Effector CD8-positive, alpha-beta T cell (primary cell): Measurements from ENCODE around the gene KNDC1.
"Not testable (repeated sequence)": the region's sequence is repeated elsewhere in the genome, so short reads cannot be mapped to it uniquely, and the experiment has no call there.

ENCODE experiments used
- DNase-seq: peaks from one replicate; lab custom pipeline; 2025; lab: John Stamatoyannopoulos, UW

The KNDC1 gene

GRCh38 chr10:133258818-133259601, 99.0 kb downstream of the KNDC1 start:
- peak; percentile 61 for DNase-seq

GRCh38 chr10:133259602-133259989, 99.6 kb downstream of the KNDC1 start:
- DNase-seq, result no peak

DNA sequence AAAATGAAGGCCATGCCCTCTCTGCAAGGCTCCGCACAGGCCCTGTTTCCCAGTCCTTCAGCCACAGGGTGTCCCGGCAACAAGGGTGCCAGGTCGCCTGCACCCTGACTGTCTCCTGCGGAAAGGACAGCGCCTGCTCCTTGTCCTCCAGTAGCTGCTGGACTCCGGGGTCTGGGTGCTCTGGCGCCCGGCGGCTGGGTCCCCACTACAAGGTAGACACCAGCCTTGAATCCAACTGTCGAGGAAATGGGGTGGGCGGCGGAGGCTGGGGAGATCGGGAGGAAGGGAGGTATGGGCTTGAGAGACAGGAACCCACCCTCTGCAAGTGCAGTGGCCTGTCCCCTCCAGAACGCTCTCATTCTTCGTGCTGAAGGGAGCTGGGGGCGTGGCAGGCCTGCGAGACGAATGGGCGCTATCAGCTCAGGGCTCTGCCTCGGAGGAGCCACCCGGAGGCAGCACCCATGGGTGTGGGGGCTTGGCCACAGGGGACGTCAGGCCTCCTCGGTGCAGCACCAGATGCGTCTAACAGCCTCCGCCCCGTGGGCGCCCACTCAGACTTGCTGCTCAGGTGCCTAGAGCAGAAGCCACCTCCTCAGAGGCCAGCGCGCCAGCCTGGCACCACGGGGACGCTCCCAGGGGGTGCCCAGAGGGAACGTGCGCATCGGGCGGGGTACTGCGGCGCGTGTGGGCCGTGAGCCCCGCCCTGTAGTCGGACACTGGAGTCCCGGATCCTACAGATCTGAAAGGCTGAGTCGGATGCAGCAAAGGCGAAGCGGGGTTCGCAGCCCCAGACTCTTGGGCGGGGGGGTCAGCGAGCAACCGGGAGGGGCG, 101.1 kb downstream of the KNDC1 start:
- DNase-seq, result peak; percentile 50

DNA sequence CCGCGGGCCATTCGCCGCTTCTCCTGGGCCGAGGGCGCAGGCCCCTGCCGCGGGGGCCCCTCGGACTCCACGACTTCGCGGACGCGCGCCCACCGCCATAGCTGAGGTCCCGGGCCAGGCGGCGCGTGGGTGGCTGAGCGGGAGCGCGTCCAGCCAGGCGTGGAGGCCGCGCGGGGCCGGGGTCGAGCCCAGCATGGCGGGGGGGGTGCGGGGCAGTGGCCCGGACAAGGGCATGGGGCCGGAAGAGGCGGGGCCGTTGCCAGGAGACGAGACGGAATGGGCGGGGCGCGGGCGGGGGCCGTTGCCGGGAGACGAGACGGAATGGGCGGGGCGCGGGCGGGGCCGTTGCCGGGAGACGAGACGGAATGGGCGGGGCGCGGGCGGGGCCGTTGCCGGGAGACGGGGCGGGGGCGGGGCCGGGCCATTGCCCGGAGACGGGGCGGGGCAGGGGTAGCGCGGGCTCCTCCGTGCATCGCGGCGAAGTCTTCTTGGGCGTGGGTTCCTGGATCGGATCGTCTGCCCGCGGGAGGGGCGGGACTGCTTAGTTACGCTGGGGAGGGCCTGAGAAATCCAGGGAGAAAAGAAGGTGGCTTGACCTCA, 101.8 kb downstream of the KNDC1 start:
- DNase-seq, result peak; percentile 84

DNA sequence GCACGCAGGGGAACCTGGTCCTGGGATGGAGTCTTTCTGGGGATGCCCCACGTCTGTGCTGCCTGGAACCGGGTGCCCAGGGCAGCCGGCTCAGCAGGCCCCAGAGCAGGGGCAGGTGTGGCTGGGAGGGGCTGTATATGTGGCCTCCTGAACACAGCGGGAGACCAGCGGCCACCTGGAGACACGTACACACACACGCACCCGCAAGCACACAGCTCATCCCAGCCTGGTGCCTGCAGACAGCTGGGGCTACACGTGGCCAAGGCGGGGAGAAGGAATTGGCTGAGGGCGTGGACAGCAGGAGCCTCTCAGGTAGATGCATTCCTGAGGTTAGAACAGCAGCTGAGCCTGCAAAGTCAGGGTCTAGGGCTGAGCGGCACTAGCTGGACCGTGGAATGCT, 102.7 kb downstream of the KNDC1 start:
- DNase-seq, result no peak

DNA sequence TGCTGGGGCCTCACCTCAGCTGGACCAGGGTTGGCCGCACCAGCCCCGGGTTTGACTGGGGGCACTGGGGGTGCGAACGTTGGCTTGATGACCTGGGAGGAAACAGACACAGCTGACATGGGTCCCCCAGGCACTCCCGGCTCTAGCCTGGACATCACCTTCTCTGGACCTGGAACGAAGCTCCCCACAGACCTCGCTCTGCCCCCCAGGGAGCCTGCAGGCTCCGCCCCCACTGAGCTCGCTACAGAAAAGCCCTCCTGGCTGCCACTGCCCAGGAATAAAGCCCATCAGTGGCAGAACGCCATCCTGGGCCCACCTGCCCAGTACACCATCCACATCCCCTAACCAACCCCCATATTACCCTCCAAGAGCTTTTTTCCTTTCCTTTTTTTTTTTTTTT, 103.7 kb downstream of the KNDC1 start:
- DNase-seq, result no peak

DNA sequence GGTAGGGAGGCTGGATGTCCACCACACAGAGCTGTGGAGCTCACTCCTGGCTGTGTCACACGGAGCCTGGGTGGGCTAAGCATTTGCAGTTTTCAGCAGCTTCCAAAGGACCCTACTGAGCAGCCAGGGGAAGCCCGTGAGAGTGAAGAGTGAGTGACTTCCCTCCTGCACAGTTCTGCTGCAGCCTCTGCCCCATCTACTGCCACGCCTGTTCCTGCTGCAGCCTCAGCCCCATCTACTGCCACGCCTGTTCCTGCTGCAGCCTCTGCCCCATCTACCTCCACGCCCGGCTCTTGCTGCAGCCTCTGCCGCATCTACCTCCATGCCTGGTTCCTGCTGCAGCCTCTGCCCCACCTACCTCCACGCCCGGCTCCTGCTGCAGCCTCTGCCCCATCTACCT, 104.4 kb downstream of the KNDC1 start:
- DNase-seq, result no peak

GRCh38 chr10:133265052-133265451, 105.0 kb downstream of the KNDC1 start:
- not testable (repeated sequence) for DNase-seq

- DNase-seq, result no peak
These were observed 106.2 kb downstream of the KNDC1 start for GRCh38 chr10:133266056-133266795.

GRCh38 chr10:133267293-133267692, 107.3 kb downstream of the KNDC1 start:
- DNase-seq, result no peak

DNA sequence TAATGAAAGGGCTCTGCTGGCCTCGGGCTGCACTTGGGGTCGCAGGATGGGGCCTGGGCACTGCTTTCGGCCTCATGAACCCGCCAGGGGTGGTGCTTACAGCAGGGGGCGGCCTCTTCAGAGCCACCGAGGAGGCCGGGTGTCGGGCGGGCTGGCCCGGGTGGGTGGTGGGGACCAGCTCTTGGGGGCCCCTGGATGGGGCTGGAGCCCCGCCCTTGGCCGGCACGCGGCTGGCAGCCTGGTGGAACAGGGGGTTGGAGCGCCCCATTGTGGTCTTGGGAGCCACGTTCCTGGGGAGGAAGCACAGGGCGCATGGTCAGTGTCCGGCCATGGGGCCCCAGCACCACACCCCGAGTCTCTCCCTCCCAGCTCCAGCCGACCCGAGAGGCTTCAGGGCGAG, 107.8 kb downstream of the KNDC1 start:
- DNase-seq, result no peak

- no peak for DNase-seq
These were observed 108.5 kb downstream of the KNDC1 start for GRCh38 chr10:133268532-133268931.

DNA sequence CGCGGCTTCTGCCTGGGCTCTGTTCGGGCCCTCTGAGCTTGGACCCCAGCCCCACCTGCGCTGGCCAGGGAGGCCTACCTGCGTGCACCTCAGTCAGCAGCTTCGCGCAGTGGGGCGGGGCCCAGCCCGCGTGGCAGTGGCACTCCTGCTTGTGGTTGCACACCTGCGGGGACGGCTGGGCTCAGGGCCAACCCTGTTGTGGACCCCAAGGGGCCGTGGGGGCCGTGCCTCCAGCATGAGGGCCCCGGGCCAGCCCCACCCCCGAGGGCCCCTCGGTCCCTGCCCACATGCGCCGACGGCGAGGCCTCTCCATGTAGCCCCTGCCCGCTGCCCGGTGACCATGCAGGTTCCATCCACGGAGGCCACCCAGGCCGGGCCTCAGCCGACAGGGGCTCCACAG, 109.3 kb downstream of the KNDC1 start:
- no peak for DNase-seq

DNA sequence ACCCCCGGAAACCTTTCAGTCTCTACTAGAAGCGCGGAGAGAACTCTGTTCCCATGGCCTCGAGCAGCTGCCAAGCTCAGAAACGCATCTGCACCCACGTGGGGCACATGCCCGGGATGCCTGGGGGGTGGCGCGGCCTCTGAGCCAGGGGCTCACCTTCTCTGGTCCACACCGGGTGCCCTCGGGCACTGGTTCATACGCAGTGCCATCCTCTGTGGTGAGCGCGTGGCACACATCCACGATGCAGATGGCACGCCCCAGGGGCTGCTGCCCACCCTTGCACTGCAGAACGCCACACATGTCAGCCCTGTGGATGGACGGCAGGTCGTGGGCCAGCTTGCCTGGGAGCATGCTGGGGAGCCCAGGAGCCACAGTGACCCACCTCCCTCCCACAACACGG, 110.2 kb downstream of the KNDC1 start:
- DNase-seq, result no peak

GRCh38 chr10:133270773-133271297, 110.8 kb downstream of the KNDC1 start:
- DNase-seq, result no peak

- no peak for DNase-seq
These were observed 111.7 kb downstream of the KNDC1 start for GRCh38 chr10:133271521-133272300.

DNA sequence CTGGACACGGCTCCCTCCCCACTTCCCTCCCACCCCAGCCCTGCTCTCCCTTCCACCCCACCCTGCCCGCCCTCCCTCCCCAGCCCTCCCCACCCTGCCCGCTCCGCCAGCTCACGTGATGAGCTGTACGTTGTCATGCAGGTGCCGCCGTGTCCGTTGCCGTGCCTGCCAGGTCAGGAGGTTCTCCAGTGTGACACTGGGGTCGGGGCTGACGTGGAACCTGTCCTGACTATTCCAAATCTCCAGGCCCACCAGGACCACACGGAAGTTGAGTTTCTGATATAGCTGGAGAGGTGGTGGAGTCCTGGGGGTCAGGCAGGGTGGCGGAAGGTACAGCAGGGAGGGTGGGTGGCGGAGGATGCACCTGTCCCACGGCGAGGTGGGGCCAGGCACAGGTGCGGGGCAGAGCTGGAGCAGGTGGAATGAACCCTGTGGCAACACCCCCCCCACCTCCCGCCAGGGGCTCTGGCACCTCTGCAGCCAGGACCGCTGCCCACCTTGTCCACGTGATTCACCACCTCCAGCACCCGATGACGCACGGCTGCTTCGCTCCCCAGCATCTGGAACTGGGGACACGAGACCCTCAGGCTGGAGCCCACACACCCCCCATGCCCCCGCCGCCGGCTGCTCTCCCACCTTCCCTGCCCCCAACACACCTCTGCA, 112.4 kb downstream of the KNDC1 start:
- no peak for DNase-seq

GRCh38 chr10:133272964-133273420, 113.0 kb downstream of the KNDC1 start:
- no peak for DNase-seq

DNA sequence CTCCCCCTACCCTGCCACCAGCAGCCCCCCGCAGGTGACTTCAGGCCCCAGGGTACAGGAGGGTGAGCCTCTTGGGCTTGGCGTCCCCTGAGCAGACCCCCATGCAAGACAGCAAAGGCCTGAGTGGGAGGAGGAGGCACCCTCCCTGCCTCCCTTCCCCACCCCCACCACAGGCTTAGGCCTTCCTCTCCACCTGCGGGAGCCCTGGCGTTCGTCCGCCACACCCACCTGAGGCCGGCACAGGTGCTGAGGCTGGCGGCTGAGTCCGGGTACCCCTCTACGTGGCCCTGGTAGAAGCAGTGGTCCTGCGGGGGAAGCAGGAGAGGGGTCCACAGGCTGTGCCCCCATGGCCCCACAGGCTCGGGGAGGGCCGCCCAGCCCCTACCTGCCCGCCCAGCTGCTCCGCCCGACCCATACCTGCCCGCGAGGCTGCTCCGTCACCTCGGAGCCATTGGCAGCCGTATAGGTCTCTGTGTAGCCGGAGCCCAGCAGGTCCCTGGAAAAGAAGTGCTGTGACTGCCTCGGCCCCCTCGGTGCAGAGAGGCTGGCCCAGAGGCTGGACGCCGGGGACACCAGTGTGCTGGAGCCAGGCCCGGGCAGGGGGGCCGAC, 113.6 kb downstream of the KNDC1 start:
- no peak for DNase-seq
